ENCODE measurements around the gene BCL10. TPM values are rescaled to one million over a fixed set of nuclear protein-coding genes. Genes with fewer than 3 reads are reported as not detected.
"Not testable (repeated sequence)": the region's sequence is repeated elsewhere in the genome, so short reads cannot be mapped to it uniquely, and the experiment has no call there.

The BCL10 gene
- total and polyA plus RNA-seq, 5 experiments from 2014 or later = 11.6 to 36.2 (median 18.7) TPM

GRCh38 chr1:85258536-85259117 lies 17.8 kb downstream of the BCL10 start:
- peaks cover 4 to 49% (median 12%) of the 10 kb centered on the region in 3 donors for H3K36me3 Mint-ChIP-seq
- DNase-seq = no peak
- peak in 1 of 2 donors; percentile 1 for ATAC-seq
- no peaks in the 10 kb centered on the region for H3K27me3 Mint-ChIP-seq
- POLR2A ChIA-PET = interaction anchor here (0.6 to 4.2 kb wide), 13 partner anchors 8 to 1104 kb away, joined by 3 to 48 read pairs (median 4); partner anchors contain the start of genes BCL10 and SYDE2
- peaks cover 23 to 47% (median 44%) of the 10 kb centered on the region in 4 donors for H3K4me1 Mint-ChIP-seq
- H3K4me3 Mint-ChIP-seq = peak overlapping the region; percentile 94 to 99 (median 97)
- peak overlapping the region; percentile 68 to 99 (median 98) for H3K27ac Mint-ChIP-seq
- H3K9me3 Mint-ChIP-seq = no peaks in the 10 kb centered on the region

- H3K27me3 Mint-ChIP-seq, H3K4me3 Mint-ChIP-seq: not testable (repeated sequence)
Observed at GRCh38 chr1:85249042-85249441, 27.4 kb downstream of the BCL10 start.

GRCh38 chr1:85245891-85246290 lies 30.5 kb downstream of the BCL10 start:
- H3K4me3 Mint-ChIP-seq = no peak overlapping the region
- peaks cover 4 to 12% (median 9%) of the 10 kb centered on the region in 4 donors for H3K4me1 Mint-ChIP-seq
- POLR2A ChIA-PET = no interaction called here
- no peaks in the 10 kb centered on the region for H3K27me3 Mint-ChIP-seq
- H3K27ac Mint-ChIP-seq = no peak overlapping the region
- ATAC-seq (no peak), DNase-seq (no peak)
- peaks cover 0 to 5% (median 0%) of the 10 kb centered on the region in 9 donors for H3K9me3 Mint-ChIP-seq
- peaks cover 5 to 7% (median 6%) of the 10 kb centered on the region in 3 donors for H3K36me3 Mint-ChIP-seq

More at GRCh38 chr1:85249042-85249441, 27.4 kb downstream of the BCL10 start:
- not testable (repeated sequence) for ATAC-seq, H3K9me3 Mint-ChIP-seq, DNase-seq
- peaks cover 2 to 30% (median 5%) of the 10 kb centered on the region in 3 donors for H3K36me3 Mint-ChIP-seq
- POLR2A ChIA-PET = interaction anchor here (1.0 kb wide), 1 partner anchor 49 kb away, joined by 3 read pairs; no protein-coding TSS in a partner anchor
- peaks cover 9 to 20% (median 18%) of the 10 kb centered on the region in 4 donors for H3K4me1 Mint-ChIP-seq
- peak overlapping the region in 1 of 10 donors; percentile 64 for H3K27ac Mint-ChIP-seq

GRCh38 chr1:85245456-85245855 lies 31.0 kb downstream of the BCL10 start:
- no peaks in the 10 kb centered on the region for H3K27me3 Mint-ChIP-seq
- POLR2A ChIA-PET = no interaction called here

GRCh38 chr1:85244271-85245061 lies 32.0 kb downstream of the BCL10 start:
- Mint-ChIP-seq H3K27me3 (no peaks in the 10 kb centered on the region), H3K4me1 (peaks cover 7 to 19% (median 12%) of the 10 kb centered on the region in 4 donors), H3K36me3 (peaks cover 0 to 8% (median 0%) of the 10 kb centered on the region in 3 donors), H3K27ac (peak overlapping the region in 2 of 10 donors; percentile 11 to 20), H3K4me3 (no peak overlapping the region), H3K9me3 (peaks cover 0 to 3% (median 0%) of the 10 kb centered on the region in 9 donors)
- POLR2A ChIA-PET = no interaction called here
- no peak for DNase-seq
- no peak for ATAC-seq

More at GRCh38 chr1:85245456-85245855, 31.0 kb downstream of the BCL10 start:
- Mint-ChIP-seq H3K4me3 (no peak overlapping the region), H3K4me1 (peaks cover 8 to 15% (median 11%) of the 10 kb centered on the region in 4 donors), H3K36me3 (peaks cover 2 to 9% (median 2%) of the 10 kb centered on the region in 3 donors), H3K9me3 (peaks cover 0 to 5% (median 0%) of the 10 kb centered on the region in 9 donors), H3K27ac (no peak overlapping the region)
- ATAC-seq = no peak
- DNase-seq = no peak

- Mint-ChIP-seq H3K27ac (no peak overlapping the region), H3K4me3 (no peak overlapping the region), H3K9me3 (peaks cover 0 to 1% (median 0%) of the 10 kb centered on the region in 9 donors), H3K36me3 (peaks cover 0 to 7% (median 0%) of the 10 kb centered on the region in 3 donors), H3K27me3 (peaks cover 0 to 2% (median 0%) of the 10 kb centered on the region in 5 donors), H3K4me1 (peaks cover 6 to 19% (median 11%) of the 10 kb centered on the region in 4 donors)
- POLR2A ChIA-PET = interaction anchor here (0.6 kb wide), 1 partner anchor 1029 kb away, joined by 5 read pairs; no protein-coding TSS in a partner anchor
- no peak for DNase-seq
- ATAC-seq = no peak
Observed at GRCh38 chr1:85243372-85243771, 33.1 kb downstream of the BCL10 start.

GRCh38 chr1:85240643-85241042 lies 35.8 kb downstream of the BCL10 start:
- POLR2A ChIA-PET = interaction anchor here (0.7 to 1.5 kb wide), 5 partner anchors 19 to 296 kb away, joined by 3 to 4 read pairs (median 3); partner anchors contain the start of genes BCL10 and C1orf52
- DNase-seq (peak in 1 of 10 donors; percentile 7), ATAC-seq (no peak)
- peaks cover 6 to 19% (median 11%) of the 10 kb centered on the region in 4 donors for H3K4me1 Mint-ChIP-seq
- H3K27ac Mint-ChIP-seq = peak overlapping the region in 9 of 10 donors; percentile 3 to 89 (median 61)
- H3K36me3 Mint-ChIP-seq = peaks cover 0 to 7% (median 0%) of the 10 kb centered on the region in 3 donors
- peak overlapping the region in 4 of 10 donors; percentile 5 to 51 (median 12) for H3K4me3 Mint-ChIP-seq
- peaks cover 0 to 8% (median 4%) of the 10 kb centered on the region in 5 donors for H3K27me3 Mint-ChIP-seq
- H3K9me3 Mint-ChIP-seq = peaks cover 0 to 1% (median 0%) of the 10 kb centered on the region in 9 donors

- H3K27me3 Mint-ChIP-seq = peaks cover 0 to 8% (median 5%) of the 10 kb centered on the region in 5 donors
- H3K4me3 Mint-ChIP-seq = peak overlapping the region in 2 of 10 donors; percentile 5
- H3K27ac Mint-ChIP-seq = peak overlapping the region in 5 of 10 donors; percentile 61 to 89 (median 84)
- peaks cover 6 to 19% (median 11%) of the 10 kb centered on the region in 4 donors for H3K4me1 Mint-ChIP-seq
- H3K36me3 Mint-ChIP-seq = peaks cover 0 to 7% (median 0%) of the 10 kb centered on the region in 3 donors
- H3K9me3 Mint-ChIP-seq = peaks cover 0 to 1% (median 0%) of the 10 kb centered on the region in 9 donors
- ATAC-seq = peak; percentile 63 to 73
- POLR2A ChIA-PET = interaction anchor here (0.7 to 1.5 kb wide), 6 partner anchors 15 to 295 kb away, joined by 3 to 4 read pairs (median 3); partner anchors contain the start of genes BCL10 and C1orf52
- peak in 2 of 10 donors; percentile 11 to 23 for DNase-seq
Observed at GRCh38 chr1:85240174-85240601, 36.2 kb downstream of the BCL10 start.

- Mint-ChIP-seq H3K4me1 (peaks cover 6 to 13% (median 11%) of the 10 kb centered on the region in 4 donors), H3K4me3 (no peak overlapping the region), H3K27ac (no peak overlapping the region), H3K36me3 (peaks cover 0 to 7% (median 0%) of the 10 kb centered on the region in 3 donors), H3K9me3 (peaks cover 0 to 1% (median 0%) of the 10 kb centered on the region in 9 donors), H3K27me3 (peaks cover 0 to 8% (median 6%) of the 10 kb centered on the region in 5 donors)
- no peak for ATAC-seq
- no peak for DNase-seq
- POLR2A ChIA-PET = no interaction called here
Observed at GRCh38 chr1:85237613-85238012, 38.8 kb downstream of the BCL10 start.

- POLR2A ChIA-PET = interaction anchor here (0.6 kb wide), 1 partner anchor 25 kb away, joined by 5 read pairs; no protein-coding TSS in a partner anchor
- no peaks in the 10 kb centered on the region for H3K36me3 Mint-ChIP-seq
- H3K27ac Mint-ChIP-seq = no peak overlapping the region
- ATAC-seq (peak; percentile 66 to 67), DNase-seq (peak in 2 of 10 donors; percentile 19)
- H3K27me3 Mint-ChIP-seq = peaks cover 0 to 6% (median 0%) of the 10 kb centered on the region in 5 donors
- H3K9me3 Mint-ChIP-seq = no peaks in the 10 kb centered on the region
- peaks cover 0 to 5% (median 3%) of the 10 kb centered on the region in 4 donors for H3K4me1 Mint-ChIP-seq
- H3K4me3 Mint-ChIP-seq = no peak overlapping the region
Observed at GRCh38 chr1:85230305-85230977, 46.0 kb downstream of the BCL10 start.

- Mint-ChIP-seq H3K27me3 (peaks cover 0 to 3% (median 0%) of the 10 kb centered on the region in 5 donors), H3K4me3 (no peak overlapping the region), H3K4me1 (peaks cover 0 to 5% (median 3%) of the 10 kb centered on the region in 4 donors), H3K27ac (peak overlapping the region in 1 of 10 donors; percentile 27), H3K36me3 (no peaks in the 10 kb centered on the region), H3K9me3 (no peaks in the 10 kb centered on the region)
- ATAC-seq = no peak
- DNase-seq = no peak
- POLR2A ChIA-PET = no interaction called here
Observed at GRCh38 chr1:85229574-85230097, 46.8 kb downstream of the BCL10 start.

All from naive thymus-derived CD8-positive, alpha-beta T cell (primary cell).